ENCODE results near the gene PIK3C2G. TPM values are rescaled to one million over a fixed set of nuclear protein-coding genes. Genes with fewer than 3 reads are reported as not detected.

PIK3C2G gene
- total RNA-seq, 1 experiment from 2014 or later, result not detected

DNA sequence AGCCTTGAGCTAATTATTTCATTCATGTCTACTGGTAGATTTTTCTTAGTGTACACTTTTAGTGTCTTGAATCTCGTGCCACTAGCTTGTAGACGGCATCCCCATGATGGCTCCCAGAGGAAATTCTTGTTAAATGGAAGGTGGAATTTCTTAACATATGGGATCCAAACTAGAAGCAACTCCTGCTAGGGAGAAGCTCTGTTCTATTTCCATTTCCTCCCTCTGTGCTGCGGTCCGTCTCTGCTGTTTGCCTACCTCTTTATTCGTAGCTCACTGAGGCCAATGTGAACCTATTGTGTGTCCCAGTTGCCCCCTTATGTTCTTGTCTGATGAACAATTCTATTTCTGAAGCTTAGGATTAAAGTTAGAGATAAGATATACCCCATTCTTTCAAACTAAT, 588 bp downstream of the PIK3C2G start:
- H3K4me2 ChIP-seq (ENCODE audit: low read length), result peak overlapping the region; percentile 67
- intact Hi-C loops (cut with micrococcal nuclease), result no loop called here
- H3K9me2 ChIP-seq (replicated peaks; ENCODE audit: low read length), result no peaks in the 10 kb centered on the region
- 0 out of 2 replicates have a peak overlapping the region, but pooled peaks have one; percentile 28 for H2AFZ ChIP-seq (ENCODE audit: low read length)
- H3K9ac ChIP-seq (ENCODE audit: low read length), result no peak overlapping the region
- H3K4me3 ChIP-seq (ENCODE audit: low read length), result no peak overlapping the region; the same call in 1 of the 2 replicates
- peak overlapping the region; percentile 60 for H3K27ac ChIP-seq (ENCODE audit: low read length)
- no peak for DNase-seq
- H3F3A ChIP-seq (ENCODE audit: low read length, unreplicated experiment), result no peaks in the 10 kb centered on the region
- no peaks in the 10 kb centered on the region for H4K20me1 ChIP-seq (ENCODE audit: low read length)
- H3K4me1 ChIP-seq (ENCODE audit: insufficient read depth, low read length), result peaks cover 21% of the 10 kb centered on the region
- ChIA-PET CTCF (interaction anchor here (0.6 to 1.4 kb wide), 3 partner anchors 58 to 880 kb away, joined by 3 to 7 read pairs (median 6); no protein-coding TSS in a partner anchor), POLR2A (ENCODE audit: unreplicated experiment) (interaction anchor here (0.6 kb wide), 1 partner anchor 107 kb away, joined by 3 read pairs; no protein-coding TSS in a partner anchor)
- no peaks in the 10 kb centered on the region for H3K36me3 ChIP-seq (ENCODE audit: low read depth, low read length)
- BruUV-seq (replicated peaks), result no TSS peak
- ATAC-seq, result no peak
- no peaks in the 10 kb centered on the region for H3K79me2 ChIP-seq (ENCODE audit: low read length)
- TF ChIP-seq EZH2phosphoT487 (IDR thresholded peaks at IDR 0.05; ENCODE audit: borderline replicate concordance, low read length), result no peak
- TF ChIP-seq EZH2 (IDR thresholded peaks at IDR 0.05; ENCODE audit: low read length, unreplicated experiment), result no peak
- TF ChIP-seq, protein P1, sequence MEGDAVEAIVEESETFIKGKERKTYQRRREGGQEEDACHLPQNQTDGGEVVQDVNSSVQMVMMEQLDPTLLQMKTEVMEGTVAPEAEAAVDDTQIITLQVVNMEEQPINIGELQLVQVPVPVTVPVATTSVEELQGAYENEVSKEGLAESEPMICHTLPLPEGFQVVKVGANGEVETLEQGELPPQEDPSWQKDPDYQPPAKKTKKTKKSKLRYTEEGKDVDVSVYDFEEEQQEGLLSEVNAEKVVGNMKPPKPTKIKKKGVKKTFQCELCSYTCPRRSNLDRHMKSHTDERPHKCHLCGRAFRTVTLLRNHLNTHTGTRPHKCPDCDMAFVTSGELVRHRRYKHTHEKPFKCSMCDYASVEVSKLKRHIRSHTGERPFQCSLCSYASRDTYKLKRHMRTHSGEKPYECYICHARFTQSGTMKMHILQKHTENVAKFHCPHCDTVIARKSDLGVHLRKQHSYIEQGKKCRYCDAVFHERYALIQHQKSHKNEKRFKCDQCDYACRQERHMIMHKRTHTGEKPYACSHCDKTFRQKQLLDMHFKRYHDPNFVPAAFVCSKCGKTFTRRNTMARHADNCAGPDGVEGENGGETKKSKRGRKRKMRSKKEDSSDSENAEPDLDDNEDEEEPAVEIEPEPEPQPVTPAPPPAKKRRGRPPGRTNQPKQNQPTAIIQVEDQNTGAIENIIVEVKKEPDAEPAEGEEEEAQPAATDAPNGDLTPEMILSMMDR (conservative IDR thresholded peaks at IDR 0.05; ENCODE audit: low read depth, low read length), result no peak
- H3K27me3 ChIP-seq (ENCODE audit: low read length), result no peaks in the 10 kb centered on the region
- no peaks in the 10 kb centered on the region for H3K9me3 ChIP-seq (ENCODE audit: low read length)

- peaks cover 21% of the 10 kb centered on the region for H3K4me1 ChIP-seq (ENCODE audit: insufficient read depth, low read length)
- peak overlapping the region; percentile 67 for H3K4me2 ChIP-seq (ENCODE audit: low read length)
- H3K4me3 ChIP-seq (ENCODE audit: low read length), result no peak overlapping the region
- no peaks in the 10 kb centered on the region for H4K20me1 ChIP-seq (ENCODE audit: low read length)
- no peak overlapping the region for H2AFZ ChIP-seq (ENCODE audit: low read length)
- peak; percentile 72 for DNase-seq
- ATAC-seq, result peak; percentile 68
- no peaks in the 10 kb centered on the region for H3K9me3 ChIP-seq (ENCODE audit: low read length)
- BruUV-seq (replicated peaks), result no TSS peak
- intact Hi-C loops (cut with micrococcal nuclease), result no loop called here
- TF ChIP-seq, protein P1 (conservative IDR thresholded peaks at IDR 0.05; ENCODE audit: low read depth, low read length), result no peak
- TF ChIP-seq EZH2phosphoT487 (IDR thresholded peaks at IDR 0.05; ENCODE audit: borderline replicate concordance, low read length) (no peak), EZH2 (IDR thresholded peaks at IDR 0.05; ENCODE audit: low read length, unreplicated experiment) (no peak)
- H3K27me3 ChIP-seq (ENCODE audit: low read length), result no peaks in the 10 kb centered on the region
- H3K27ac ChIP-seq (ENCODE audit: low read length), result peak overlapping the region; percentile 60
- CTCF ChIA-PET, result interaction anchor here (0.6 to 1.4 kb wide), 3 partner anchors 57 to 879 kb away, joined by 3 to 7 read pairs (median 6); no protein-coding TSS in a partner anchor
- H3K9ac ChIP-seq (ENCODE audit: low read length), result no peak overlapping the region
- no peaks in the 10 kb centered on the region for H3K9me2 ChIP-seq (replicated peaks; ENCODE audit: low read length)
- no peaks in the 10 kb centered on the region for H3K36me3 ChIP-seq (ENCODE audit: low read depth, low read length)
- H3K79me2 ChIP-seq (ENCODE audit: low read length), result no peaks in the 10 kb centered on the region
- H3F3A ChIP-seq (ENCODE audit: low read length, unreplicated experiment), result no peaks in the 10 kb centered on the region
- POLR2A ChIA-PET (ENCODE audit: unreplicated experiment), result interaction anchor here (0.6 kb wide), 1 partner anchor 108 kb away, joined by 3 read pairs; no protein-coding TSS in a partner anchor
Measured at GRCh38 chr12:18262514-18262913, 1.2 kb downstream of the PIK3C2G start.

GRCh38 chr12:18264581-18265075, 3.3 kb downstream of the PIK3C2G start:
- Histone ChIP-seq H3K4me3 (ENCODE audit: low read length) (no peak overlapping the region), H3K9me2 (replicated peaks; ENCODE audit: low read length) (no peaks in the 10 kb centered on the region), H4K20me1 (ENCODE audit: low read length) (no peaks in the 10 kb centered on the region), H3K27ac (ENCODE audit: low read length) (no peak overlapping the region), H3K9me3 (ENCODE audit: low read length) (no peaks in the 10 kb centered on the region), H2AFZ (ENCODE audit: low read length) (no peak overlapping the region), H3K79me2 (ENCODE audit: low read length) (no peaks in the 10 kb centered on the region), H3F3A (ENCODE audit: low read length, unreplicated experiment) (no peaks in the 10 kb centered on the region), H3K4me2 (ENCODE audit: low read length) (no peak overlapping the region), H3K27me3 (ENCODE audit: low read length) (no peaks in the 10 kb centered on the region), H3K9ac (ENCODE audit: low read length) (no peak overlapping the region), H3K36me3 (ENCODE audit: low read depth, low read length) (no peaks in the 10 kb centered on the region), H3K4me1 (ENCODE audit: insufficient read depth, low read length) (peaks cover 21% of the 10 kb centered on the region)
- ChIA-PET POLR2A (ENCODE audit: unreplicated experiment) (no interaction called here), CTCF (no interaction called here)
- ATAC-seq, result no peak
- no peak for DNase-seq
- no TSS peak for BruUV-seq (replicated peaks)
- TF ChIP-seq EZH2phosphoT487 (IDR thresholded peaks at IDR 0.05; ENCODE audit: borderline replicate concordance, low read length), result no peak
- intact Hi-C loops (cut with micrococcal nuclease), result no loop called here

All from PC-3 (cell line).